Caco-2 (cell line): Measurements from ENCODE around the gene LRRC75A. TPM values are rescaled to one million over a fixed set of nuclear protein-coding genes. Genes with fewer than 3 reads are reported as not detected.

Source experiments
- BruUV-seq: library from RNA; stranded (reverse); fragments of 400-500 nt; replicated peaks from 2 replicates; lab custom pipeline; 2021; lab: Mats Ljungman, UMichigan
- CTCF ChIA-PET: fragments of 300-600 bp; sonication (Branson Sonifier 250); formaldehyde crosslinking; loops from one replicate; lab custom pipeline; 2022; ENCODE audit warnings: antibody characterized with exemption; lab: Charles Lee
- POLR2A ChIA-PET: fragments of 300-600 bp; sonication (Branson Sonifier 250); formaldehyde crosslinking; loops from one replicate; lab custom pipeline; 2022; ENCODE audit warnings: antibody characterized with exemption; lab: Charles Lee
- DNase-seq, 2 experiments: peaks; one replicate each; pipeline versions ENCODE4 v3.0.0 to v3.0.0-alpha.2; 2020 to 2022
- H3K27me3 ChIP-seq: replicated peaks from 2 replicates; pipeline ENCODE4 v1.6.0; 2011; ENCODE audit warnings: low read length; ENCODE audit not compliant: control insufficient read depth, insufficient read depth
- H3K36me3 ChIP-seq: 2 replicates; pipeline ENCODE4 v1.5.1; 2011; ENCODE audit warnings: low read length; ENCODE audit not compliant: control insufficient read depth, insufficient read depth
- H3K4me1 ChIP-seq: fragments of 250-450 bp; sonication (Bioruptor Pico); 2 replicates; pipeline ENCODE4 v1.5.1; 2020; ENCODE audit warnings: mild to moderate bottlenecking
- H3K4me3 ChIP-seq: 2 replicates; pipeline ENCODE4 v1.5.1; 2011; ENCODE audit warnings: low read depth, mild to moderate bottlenecking, control low read depth, low read length
- H3K9me3 ChIP-seq: fragments of 250-450 bp; sonication (Bioruptor Pico); 2 replicates; pipeline ENCODE4 v1.5.1; 2020; ENCODE audit warnings: mild to moderate bottlenecking, moderate library complexity
- H3K27ac Mint-ChIP-seq: one replicate; pipeline ENCODE4 v1.8.0; 2022; ENCODE audit warnings: mixed read lengths; ENCODE audit not compliant: unreplicated experiment
- H3K27me3 Mint-ChIP-seq: one replicate; pipeline ENCODE4 v1.8.0; 2022; ENCODE audit warnings: mixed read lengths; ENCODE audit not compliant: insufficient read depth, unreplicated experiment
- H3K36me3 Mint-ChIP-seq: one replicate; pipeline ENCODE4 v1.8.0; 2022; ENCODE audit warnings: mild to moderate bottlenecking, mixed read lengths; ENCODE audit not compliant: insufficient read depth, unreplicated experiment
- H3K4me1 Mint-ChIP-seq: one replicate; pipeline ENCODE4 v1.8.0; 2022; ENCODE audit warnings: low read depth, mixed read lengths; ENCODE audit not compliant: unreplicated experiment
- H3K4me3 Mint-ChIP-seq: one replicate; pipeline ENCODE4 v1.8.0; 2022; ENCODE audit warnings: mild to moderate bottlenecking, moderate library complexity, mixed read lengths; ENCODE audit not compliant: unreplicated experiment
- H3K9me3 Mint-ChIP-seq: one replicate; pipeline ENCODE4 v1.8.0; 2022; ENCODE audit warnings: mixed read lengths; ENCODE audit not compliant: unreplicated experiment
- CTCF ChIP-seq, 2 experiments: fragments of 200-600 bp in 1 of 2; IDR thresholded peaks; 1 replicate in 1 of 2; 2 replicates in 1 of 2; pipeline versions ENCODE4 v1.5.1 to v1.8.0; 2011 to 2022; ENCODE audit warnings: antibody characterized with exemption in 1 of 2, control low read depth in 1 of 2, inconsistent platforms in 1 of 2, low read depth in 1 of 2, low read length in 1 of 2, mild to moderate bottlenecking in 1 of 2, moderate library complexity in 1 of 2; ENCODE audit not compliant: insufficient read depth in 1 of 2, severe bottlenecking in 1 of 2, unreplicated experiment in 1 of 2
- intact Hi-C: fragments of 100-400 bp; cut with micrococcal nuclease; formaldehyde crosslinking; loops from one replicate; pipeline ENCODE4 v1.10.0; 2022; ENCODE audit not compliant: unreplicated experiment
- total RNA-seq: library from RNA; stranded (reverse); gene quantifications from 2 replicates; pipeline ENCODE4 v1.2.3, GENCODE V29; 2022

Gene LRRC75A
- total RNA-seq, 1 experiment from 2014 or later = 4.5 TPM

DNA sequence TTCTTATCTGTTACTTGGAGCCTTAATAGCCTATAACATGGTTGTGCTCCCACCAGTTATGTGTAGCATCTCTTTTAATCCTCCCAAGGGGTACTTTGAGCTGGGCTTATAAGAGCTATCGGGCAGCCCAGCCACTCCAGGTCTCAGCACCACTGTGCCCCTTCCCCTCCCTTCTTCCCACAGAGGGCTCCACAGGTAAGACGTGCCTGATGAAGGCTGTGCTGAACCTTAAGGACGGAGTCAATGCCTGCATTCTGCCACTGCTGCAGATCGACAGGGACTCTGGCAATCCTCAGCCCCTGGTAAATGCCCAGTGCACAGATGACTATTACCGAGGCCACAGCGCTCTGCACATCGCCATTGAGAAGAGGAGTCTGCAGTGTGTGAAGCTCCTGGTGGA is 69.6 kb downstream of the LRRC75A start:
- no peaks in the 10 kb centered on the region for H3K27me3 Mint-ChIP-seq
- Histone ChIP-seq H3K9me3 (no peaks in the 10 kb centered on the region), H3K4me1 (peaks cover 10% of the 10 kb centered on the region), H3K4me3 (no peak overlapping the region), H3K36me3 (no peaks in the 10 kb centered on the region), H3K27me3 (no peaks in the 10 kb centered on the region; the same call in 1 of the 2 replicates)
- ChIA-PET CTCF (interaction anchor here (0.7 to 0.9 kb wide), 3 partner anchors 8 to 126 kb away, joined by 3 to 5 read pairs (median 4); no protein-coding TSS in a partner anchor), POLR2A (interaction anchor here (2.3 kb wide), 1 partner anchor 16 kb away, joined by 9 read pairs; no protein-coding TSS in a partner anchor)
- no peaks in the 10 kb centered on the region for H3K9me3 Mint-ChIP-seq
- no TSS peak for BruUV-seq
- no peak overlapping the region for H3K27ac Mint-ChIP-seq
- no peak for DNase-seq
- H3K36me3 Mint-ChIP-seq = no peaks in the 10 kb centered on the region
- intact Hi-C loops = no loop called here
- H3K4me1 Mint-ChIP-seq = no peaks in the 10 kb centered on the region
- no peak for TF ChIP-seq CTCF (IDR thresholded peaks at IDR 0.05; ENCODE audit: insufficient read depth in 1 of 2, low read depth in 1 of 2, low read length in 1 of 2, severe bottlenecking in 1 of 2, unreplicated experiment in 1 of 2)
- no peak overlapping the region for H3K4me3 Mint-ChIP-seq

DNA sequence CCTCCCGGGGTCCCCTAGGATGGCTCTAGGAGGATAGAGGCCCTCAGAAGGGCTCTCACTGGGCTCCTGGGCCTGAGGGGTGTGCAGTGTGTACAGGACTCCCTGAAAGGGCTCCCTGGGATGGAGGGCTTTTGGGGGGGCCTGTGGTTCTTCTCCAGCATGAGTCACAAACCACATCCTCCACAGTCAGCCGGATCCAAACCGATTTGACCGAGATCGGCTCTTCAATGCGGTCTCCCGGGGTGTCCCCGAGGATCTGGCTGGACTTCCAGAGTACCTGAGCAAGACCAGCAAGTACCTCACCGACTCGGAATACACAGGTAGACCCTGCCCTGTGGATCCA is 72.1 kb downstream of the LRRC75A start:
- TF ChIP-seq CTCF (IDR thresholded peaks at IDR 0.05; ENCODE audit: insufficient read depth in 1 of 2, low read depth in 1 of 2, low read length in 1 of 2, severe bottlenecking in 1 of 2, unreplicated experiment in 1 of 2) = no peak
- intact Hi-C loops = no loop called here
- POLR2A ChIA-PET = interaction anchor here (1.2 kb wide), 1 partner anchor 19 kb away, joined by 4 read pairs; no protein-coding TSS in a partner anchor

DNA sequence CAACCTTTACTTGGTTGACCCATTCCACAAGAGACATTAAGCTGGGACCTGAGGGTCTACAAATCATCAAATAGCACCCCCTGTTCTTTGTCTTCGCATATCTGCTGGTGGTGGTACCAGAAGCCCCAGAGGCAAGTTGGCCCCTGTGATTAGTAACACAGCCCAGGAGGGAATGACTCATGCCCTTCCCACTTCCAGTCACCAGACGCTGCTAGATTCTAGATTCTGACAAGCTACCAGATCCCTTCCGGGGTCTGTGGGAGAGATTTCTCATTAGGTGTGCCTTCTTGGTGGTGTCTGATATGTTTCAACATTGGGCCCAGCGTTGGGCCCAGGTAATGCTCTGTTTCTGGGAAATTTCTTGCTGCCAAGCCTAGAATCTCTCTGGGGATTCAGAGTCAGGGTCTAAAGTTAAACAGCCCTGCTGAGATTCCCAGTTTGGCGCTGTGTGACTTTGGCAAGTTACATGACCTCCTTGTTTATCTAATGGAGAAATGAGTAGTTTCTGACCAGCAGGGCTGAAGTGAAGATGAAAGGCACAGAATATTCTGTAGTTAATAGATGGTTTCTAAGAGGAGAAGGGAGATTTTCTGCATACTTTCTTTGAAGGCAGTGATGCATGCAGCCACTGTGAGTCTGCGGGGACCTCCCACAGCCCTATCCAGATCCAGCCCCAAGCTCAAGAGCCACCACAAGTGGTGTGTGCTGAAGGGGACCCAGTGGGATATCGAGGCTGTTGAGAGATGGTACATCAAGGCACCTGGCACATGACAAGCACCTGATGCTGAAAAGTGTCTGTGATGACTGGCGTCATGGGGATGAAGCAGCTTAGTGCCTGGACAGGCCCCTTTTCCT is 72.7 kb downstream of the LRRC75A start:
- no peaks in the 10 kb centered on the region for H3K4me1 Mint-ChIP-seq
- H3K27me3 Mint-ChIP-seq = no peaks in the 10 kb centered on the region
- POLR2A ChIA-PET = interaction anchor here (1.2 kb wide), 1 partner anchor 19 kb away, joined by 4 read pairs; no protein-coding TSS in a partner anchor
- Histone ChIP-seq H3K27me3 (no peaks in the 10 kb centered on the region; the same call in 1 of the 2 replicates), H3K4me1 (peaks cover 10% of the 10 kb centered on the region), H3K4me3 (no peak overlapping the region), H3K9me3 (no peaks in the 10 kb centered on the region), H3K36me3 (no peaks in the 10 kb centered on the region)
- H3K27ac Mint-ChIP-seq = no peak overlapping the region
- no peaks in the 10 kb centered on the region for H3K9me3 Mint-ChIP-seq
- no TSS peak for BruUV-seq
- no peak for DNase-seq
- no peak overlapping the region for H3K4me3 Mint-ChIP-seq
- intact Hi-C loops = no loop called here
- CTCF ChIA-PET = interaction anchor here (0.6 to 1.1 kb wide), 2 partner anchors 9 to 31 kb away, joined by 3 to 5 read pairs; no protein-coding TSS in a partner anchor
- no peak for TF ChIP-seq CTCF (IDR thresholded peaks at IDR 0.05; ENCODE audit: insufficient read depth in 1 of 2, low read depth in 1 of 2, low read length in 1 of 2, severe bottlenecking in 1 of 2, unreplicated experiment in 1 of 2)
- H3K36me3 Mint-ChIP-seq = no peaks in the 10 kb centered on the region

More for the DNA sequence above, 72.1 kb downstream of the LRRC75A start:
- Mint-ChIP-seq H3K27ac (no peak overlapping the region), H3K27me3 (no peaks in the 10 kb centered on the region), H3K9me3 (no peaks in the 10 kb centered on the region), H3K4me3 (no peak overlapping the region), H3K4me1 (no peaks in the 10 kb centered on the region), H3K36me3 (no peaks in the 10 kb centered on the region)
- no peak overlapping the region for H3K4me3 ChIP-seq
- H3K4me1 ChIP-seq = peaks cover 10% of the 10 kb centered on the region
- no peaks in the 10 kb centered on the region for H3K36me3 ChIP-seq
- no peaks in the 10 kb centered on the region; the same call in 1 of the 2 replicates for H3K27me3 ChIP-seq
- CTCF ChIA-PET = interaction anchor here (1.1 kb wide), 1 partner anchor 8 kb away, joined by 3 read pairs; no protein-coding TSS in a partner anchor
- no peak for DNase-seq
- no peaks in the 10 kb centered on the region for H3K9me3 ChIP-seq
- BruUV-seq = no TSS peak
